Measurements from ENCODE around the gene PHTF2. TPM values are rescaled to one million over a fixed set of nuclear protein-coding genes. Genes with fewer than 3 reads are reported as not detected.

PHTF2 gene
- total and polyA plus RNA-seq, 8 donors: 16.2 to 40.8 (median 30.5) TPM

- Histone ChIP-seq H3K4me3 (no peak overlapping the region), H3K9me3 (no peaks in the 10 kb centered on the region), H3K4me1 (no peaks in the 10 kb centered on the region), H3K27me3 (no peaks in the 10 kb centered on the region), H3K36me3 (no peaks in the 10 kb centered on the region), H3K27ac (no peak overlapping the region)
- intact Hi-C loops (cut with DNase I): no loop called here
- DNase-seq: no peak
- TF ChIP-seq CTCF (IDR thresholded peaks at IDR 0.05): no peak
- no peak for ATAC-seq
Observed at GRCh38 chr7:77942431-77942830, 143.9 kb downstream of the PHTF2 start.

GRCh38 chr7:77944183-77945182 lies 145.9 kb downstream of the PHTF2 start:
- no peaks in the 10 kb centered on the region for H3K36me3 ChIP-seq
- no peaks in the 10 kb centered on the region for H3K4me1 ChIP-seq
- H3K27ac ChIP-seq: no peak overlapping the region
- no peaks in the 10 kb centered on the region for H3K27me3 ChIP-seq
- no peak for ATAC-seq
- intact Hi-C loops (cut with DNase I): no loop called here
- no peak for TF ChIP-seq CTCF (IDR thresholded peaks at IDR 0.05)
- no peak overlapping the region for H3K4me3 ChIP-seq
- H3K9me3 ChIP-seq: no peaks in the 10 kb centered on the region
- no peak for DNase-seq

- no peak for DNase-seq
- Histone ChIP-seq H3K4me1 (no peaks in the 10 kb centered on the region), H3K4me3 (no peak overlapping the region), H3K27me3 (no peaks in the 10 kb centered on the region), H3K36me3 (no peaks in the 10 kb centered on the region), H3K9me3 (no peaks in the 10 kb centered on the region), H3K27ac (no peak overlapping the region)
- TF ChIP-seq CTCF (IDR thresholded peaks at IDR 0.05): no peak
- ATAC-seq: no peak
- intact Hi-C loops (cut with DNase I): no loop called here
Observed at GRCh38 chr7:77950548-77950947, 152.0 kb downstream of the PHTF2 start.

GRCh38 chr7:77954773-77955555 lies 156.4 kb downstream of the PHTF2 start:
- Histone ChIP-seq H3K4me1 (no peaks in the 10 kb centered on the region), H3K27ac (no peak overlapping the region), H3K36me3 (no peaks in the 10 kb centered on the region), H3K9me3 (no peaks in the 10 kb centered on the region), H3K27me3 (no peaks in the 10 kb centered on the region), H3K4me3 (no peak overlapping the region)
- TF ChIP-seq CTCF (IDR thresholded peaks at IDR 0.05): no peak
- peak in 1 of 4 donors; percentile 24 for DNase-seq
- ATAC-seq: peak; percentile 84
- intact Hi-C loops (cut with DNase I): no loop called here

GRCh38 chr7:77958436-77958835 lies 159.9 kb downstream of the PHTF2 start:
- ATAC-seq: no peak
- intact Hi-C loops (cut with DNase I): no loop called here

More at GRCh38 chr7:77958436-77958835, 159.9 kb downstream of the PHTF2 start:
- Histone ChIP-seq H3K36me3 (no peaks in the 10 kb centered on the region), H3K27ac (no peak overlapping the region), H3K27me3 (no peaks in the 10 kb centered on the region), H3K4me3 (no peak overlapping the region), H3K4me1 (no peaks in the 10 kb centered on the region), H3K9me3 (no peaks in the 10 kb centered on the region)
- no peak for DNase-seq
- no peak for TF ChIP-seq CTCF (IDR thresholded peaks at IDR 0.05)
